Caco-2 (cell line): Measurements from ENCODE around the gene CMTM7. TPM values are rescaled to one million over a fixed set of nuclear protein-coding genes. Genes with fewer than 3 reads are reported as not detected.

Experiments used
- BruUV-seq: library from RNA; stranded (reverse); fragments of 400-500 nt; replicated peaks from 2 replicates; lab custom pipeline; 2021; lab: Mats Ljungman, UMichigan
- CTCF ChIA-PET: fragments of 300-600 bp; sonication (Branson Sonifier 250); formaldehyde crosslinking; loops from one replicate; lab custom pipeline; 2022; ENCODE audit warnings: antibody characterized with exemption; lab: Charles Lee
- POLR2A ChIA-PET: fragments of 300-600 bp; sonication (Branson Sonifier 250); formaldehyde crosslinking; loops from one replicate; lab custom pipeline; 2022; ENCODE audit warnings: antibody characterized with exemption; lab: Charles Lee
- DNase-seq, 2 experiments: peaks; one replicate each; pipeline versions ENCODE4 v3.0.0 to v3.0.0-alpha.2; 2020 to 2022
- H3K27me3 ChIP-seq: replicated peaks from 2 replicates; pipeline ENCODE4 v1.6.0; 2011; ENCODE audit warnings: low read length; ENCODE audit not compliant: control insufficient read depth, insufficient read depth
- H3K36me3 ChIP-seq: 2 replicates; pipeline ENCODE4 v1.5.1; 2011; ENCODE audit warnings: low read length; ENCODE audit not compliant: control insufficient read depth, insufficient read depth
- H3K4me1 ChIP-seq: fragments of 250-450 bp; sonication (Bioruptor Pico); 2 replicates; pipeline ENCODE4 v1.5.1; 2020; ENCODE audit warnings: mild to moderate bottlenecking
- H3K4me3 ChIP-seq: 2 replicates; pipeline ENCODE4 v1.5.1; 2011; ENCODE audit warnings: low read depth, mild to moderate bottlenecking, control low read depth, low read length
- H3K9me3 ChIP-seq: fragments of 250-450 bp; sonication (Bioruptor Pico); 2 replicates; pipeline ENCODE4 v1.5.1; 2020; ENCODE audit warnings: mild to moderate bottlenecking, moderate library complexity
- H3K27ac Mint-ChIP-seq: one replicate; pipeline ENCODE4 v1.8.0; 2022; ENCODE audit warnings: mixed read lengths; ENCODE audit not compliant: unreplicated experiment
- H3K27me3 Mint-ChIP-seq: one replicate; pipeline ENCODE4 v1.8.0; 2022; ENCODE audit warnings: mixed read lengths; ENCODE audit not compliant: insufficient read depth, unreplicated experiment
- H3K36me3 Mint-ChIP-seq: one replicate; pipeline ENCODE4 v1.8.0; 2022; ENCODE audit warnings: mild to moderate bottlenecking, mixed read lengths; ENCODE audit not compliant: insufficient read depth, unreplicated experiment
- H3K4me1 Mint-ChIP-seq: one replicate; pipeline ENCODE4 v1.8.0; 2022; ENCODE audit warnings: low read depth, mixed read lengths; ENCODE audit not compliant: unreplicated experiment
- H3K4me3 Mint-ChIP-seq: one replicate; pipeline ENCODE4 v1.8.0; 2022; ENCODE audit warnings: mild to moderate bottlenecking, moderate library complexity, mixed read lengths; ENCODE audit not compliant: unreplicated experiment
- H3K9me3 Mint-ChIP-seq: one replicate; pipeline ENCODE4 v1.8.0; 2022; ENCODE audit warnings: mixed read lengths; ENCODE audit not compliant: unreplicated experiment
- intact Hi-C: fragments of 100-400 bp; cut with micrococcal nuclease; formaldehyde crosslinking; loops from one replicate; pipeline ENCODE4 v1.10.0; 2022; ENCODE audit not compliant: unreplicated experiment
- total RNA-seq: library from RNA; stranded (reverse); gene quantifications from 2 replicates; pipeline ENCODE4 v1.2.3, GENCODE V29; 2022
- TF ChIP-seq, protein P1 (sequence below), 2 experiments: fragments of 200-600 bp in 1 of 2; IDR thresholded peaks; 1 replicate in 1 of 2; 2 replicates in 1 of 2; pipeline versions ENCODE4 v1.5.1 to v1.8.0; 2011 to 2022; ENCODE audit warnings: antibody characterized with exemption in 1 of 2, control low read depth in 1 of 2, inconsistent platforms in 1 of 2, low read depth in 1 of 2, low read length in 1 of 2, mild to moderate bottlenecking in 1 of 2, moderate library complexity in 1 of 2; ENCODE audit not compliant: insufficient read depth in 1 of 2, severe bottlenecking in 1 of 2, unreplicated experiment in 1 of 2

The CMTM7 gene
- total RNA-seq, 1 experiment from 2014 or later = 27.0 TPM

DNA sequence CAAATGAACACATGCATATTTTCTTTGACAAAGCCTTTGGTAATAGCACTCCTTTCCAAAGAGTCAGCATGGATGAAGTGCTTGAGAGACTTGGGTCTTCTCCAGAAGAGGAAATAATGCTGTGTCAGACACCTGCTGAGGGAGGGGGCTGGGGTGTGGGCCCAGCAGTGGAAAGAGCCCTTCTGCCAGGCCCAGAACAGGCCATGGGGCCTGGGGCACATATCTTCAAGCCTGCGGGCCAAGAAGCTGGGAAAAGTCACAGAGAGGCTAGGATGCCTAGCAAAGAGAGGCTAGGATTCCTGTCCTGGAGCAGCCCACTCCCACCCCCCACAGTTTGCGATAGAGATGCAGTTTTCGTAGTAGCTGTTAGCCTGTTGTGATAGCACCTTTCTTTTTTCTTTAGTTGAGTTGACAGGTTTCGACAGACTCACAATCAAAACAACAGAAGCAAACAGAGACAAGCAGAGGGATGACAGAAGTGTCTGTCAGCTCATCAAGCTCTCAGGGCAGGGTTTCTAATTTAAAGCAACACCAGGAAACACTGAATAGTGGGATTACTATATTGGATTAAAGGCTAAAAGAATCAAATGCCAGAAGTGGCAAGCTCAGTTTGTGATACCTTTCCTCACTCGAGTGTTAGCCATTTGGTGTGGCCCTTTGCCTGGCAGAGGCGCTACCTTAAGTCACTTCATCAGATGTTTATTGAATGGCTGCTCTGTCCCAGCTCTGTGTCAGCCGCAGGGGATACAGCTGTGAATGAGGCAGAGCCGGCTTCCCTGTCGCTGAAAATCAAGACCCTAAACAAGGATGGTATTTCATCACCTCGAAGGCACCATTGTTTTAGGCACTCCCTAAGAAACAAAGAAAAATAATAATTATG is 19.0 kb downstream of the CMTM7 start:
- no peak for DNase-seq
- POLR2A ChIA-PET = no interaction called here
- Histone ChIP-seq H3K9me3 (no peaks in the 10 kb centered on the region), H3K27me3 (no peaks in the 10 kb centered on the region), H3K36me3 (no peaks in the 10 kb centered on the region), H3K4me1 (no peaks in the 10 kb centered on the region; the same call in 1 of the 2 replicates), H3K4me3 (no peak overlapping the region)
- CTCF ChIA-PET = no interaction called here
- intact Hi-C loops = no loop called here
- no peaks in the 10 kb centered on the region for H3K27me3 Mint-ChIP-seq
- H3K4me3 Mint-ChIP-seq = no peak overlapping the region
- TF ChIP-seq, protein P1, sequence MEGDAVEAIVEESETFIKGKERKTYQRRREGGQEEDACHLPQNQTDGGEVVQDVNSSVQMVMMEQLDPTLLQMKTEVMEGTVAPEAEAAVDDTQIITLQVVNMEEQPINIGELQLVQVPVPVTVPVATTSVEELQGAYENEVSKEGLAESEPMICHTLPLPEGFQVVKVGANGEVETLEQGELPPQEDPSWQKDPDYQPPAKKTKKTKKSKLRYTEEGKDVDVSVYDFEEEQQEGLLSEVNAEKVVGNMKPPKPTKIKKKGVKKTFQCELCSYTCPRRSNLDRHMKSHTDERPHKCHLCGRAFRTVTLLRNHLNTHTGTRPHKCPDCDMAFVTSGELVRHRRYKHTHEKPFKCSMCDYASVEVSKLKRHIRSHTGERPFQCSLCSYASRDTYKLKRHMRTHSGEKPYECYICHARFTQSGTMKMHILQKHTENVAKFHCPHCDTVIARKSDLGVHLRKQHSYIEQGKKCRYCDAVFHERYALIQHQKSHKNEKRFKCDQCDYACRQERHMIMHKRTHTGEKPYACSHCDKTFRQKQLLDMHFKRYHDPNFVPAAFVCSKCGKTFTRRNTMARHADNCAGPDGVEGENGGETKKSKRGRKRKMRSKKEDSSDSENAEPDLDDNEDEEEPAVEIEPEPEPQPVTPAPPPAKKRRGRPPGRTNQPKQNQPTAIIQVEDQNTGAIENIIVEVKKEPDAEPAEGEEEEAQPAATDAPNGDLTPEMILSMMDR (IDR thresholded peaks at IDR 0.05; ENCODE audit: insufficient read depth in 1 of 2, low read depth in 1 of 2, low read length in 1 of 2, severe bottlenecking in 1 of 2, unreplicated experiment in 1 of 2) = no peak
- no peaks in the 10 kb centered on the region for H3K4me1 Mint-ChIP-seq
- no peak overlapping the region for H3K27ac Mint-ChIP-seq
- no peaks in the 10 kb centered on the region for H3K9me3 Mint-ChIP-seq
- no TSS peak for BruUV-seq
- H3K36me3 Mint-ChIP-seq = peaks cover 6% of the 10 kb centered on the region

DNA sequence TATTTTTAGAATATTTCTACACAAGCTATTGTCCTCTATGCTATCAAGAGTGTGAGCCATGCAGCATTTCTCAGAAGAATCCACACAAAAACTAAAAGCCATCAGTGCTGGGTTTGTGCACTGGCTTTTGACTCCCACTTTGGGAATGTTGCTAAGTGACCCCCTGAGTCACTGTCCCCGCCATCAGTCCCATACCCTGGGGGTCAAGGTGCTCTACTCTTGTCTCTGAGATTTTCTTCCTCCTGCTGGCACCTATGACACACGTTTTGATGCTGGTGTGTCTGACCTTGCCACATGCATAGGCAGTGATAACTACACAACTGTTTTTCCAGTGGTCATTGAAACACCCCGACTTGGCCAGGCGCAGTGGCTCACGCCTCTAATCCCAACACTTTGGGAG is 19.8 kb downstream of the CMTM7 start:
- peaks cover 6% of the 10 kb centered on the region for H3K36me3 Mint-ChIP-seq
- H3K4me3 ChIP-seq = no peak overlapping the region
- no peak for DNase-seq
- no peaks in the 10 kb centered on the region for H3K9me3 ChIP-seq
- H3K36me3 ChIP-seq = no peaks in the 10 kb centered on the region
- H3K27ac Mint-ChIP-seq = no peak overlapping the region
- CTCF ChIA-PET = interaction anchor here (0.6 kb wide), 1 partner anchor 513 kb away, joined by 3 read pairs; no protein-coding TSS in a partner anchor
- POLR2A ChIA-PET = no interaction called here
- TF ChIP-seq, protein P1 (IDR thresholded peaks at IDR 0.05; ENCODE audit: insufficient read depth in 1 of 2, low read depth in 1 of 2, low read length in 1 of 2, severe bottlenecking in 1 of 2, unreplicated experiment in 1 of 2) = no peak
- no peak overlapping the region for H3K4me3 Mint-ChIP-seq
- H3K4me1 ChIP-seq = no peaks in the 10 kb centered on the region
- no peaks in the 10 kb centered on the region for H3K4me1 Mint-ChIP-seq
- intact Hi-C loops = no loop called here
- no peaks in the 10 kb centered on the region for H3K27me3 Mint-ChIP-seq
- no peaks in the 10 kb centered on the region for H3K27me3 ChIP-seq
- H3K9me3 Mint-ChIP-seq = no peaks in the 10 kb centered on the region
- BruUV-seq = no TSS peak

DNA sequence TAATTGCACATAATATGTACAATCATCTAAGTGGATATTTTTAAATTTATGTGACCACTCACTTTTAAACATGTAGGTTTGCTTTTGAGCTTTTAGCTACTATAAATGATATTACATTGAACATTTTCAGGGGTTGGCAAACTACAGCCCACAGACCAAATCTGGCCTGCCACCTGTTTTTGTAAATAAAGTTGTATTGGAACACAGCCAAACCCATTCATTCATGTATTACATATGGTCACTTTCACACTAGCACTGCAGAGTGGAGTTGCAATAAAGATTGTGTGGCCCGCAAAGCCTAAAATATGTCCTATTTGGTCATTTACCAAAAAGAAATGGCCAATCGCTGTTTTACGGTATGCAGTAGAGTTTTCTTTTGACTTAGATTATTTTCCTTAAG is 21.2 kb downstream of the CMTM7 start:
- CTCF ChIA-PET = interaction anchor here (0.6 kb wide), 1 partner anchor 911 kb away, joined by 3 read pairs; no protein-coding TSS in a partner anchor
- POLR2A ChIA-PET = no interaction called here

More for the DNA sequence above, 21.2 kb downstream of the CMTM7 start:
- no peaks in the 10 kb centered on the region for H3K9me3 ChIP-seq
- Mint-ChIP-seq H3K36me3 (peaks cover 6% of the 10 kb centered on the region), H3K27me3 (no peaks in the 10 kb centered on the region), H3K9me3 (no peaks in the 10 kb centered on the region), H3K27ac (no peak overlapping the region), H3K4me3 (no peak overlapping the region), H3K4me1 (no peaks in the 10 kb centered on the region)
- BruUV-seq = no TSS peak
- DNase-seq = no peak
- no peak overlapping the region for H3K4me3 ChIP-seq
- intact Hi-C loops = no loop called here
- no peaks in the 10 kb centered on the region for H3K27me3 ChIP-seq
- H3K36me3 ChIP-seq = no peaks in the 10 kb centered on the region
- TF ChIP-seq, protein P1 (IDR thresholded peaks at IDR 0.05; ENCODE audit: insufficient read depth in 1 of 2, low read depth in 1 of 2, low read length in 1 of 2, severe bottlenecking in 1 of 2, unreplicated experiment in 1 of 2) = no peak
- H3K4me1 ChIP-seq = no peaks in the 10 kb centered on the region
